ENCODE measurements around the gene RPL36. TPM values are rescaled to one million over a fixed set of nuclear protein-coding genes. Genes with fewer than 3 reads are reported as not detected.

The RPL36 gene
- total RNA-seq, 1 experiment from 2014 or later: 951 TPM

- H3K27me3 Mint-ChIP-seq (ENCODE audit: insufficient read depth, unreplicated experiment): no peaks in the 10 kb centered on the region
- no peaks in the 10 kb centered on the region for H3K4me1 ChIP-seq
- TF ChIP-seq, protein P1, sequence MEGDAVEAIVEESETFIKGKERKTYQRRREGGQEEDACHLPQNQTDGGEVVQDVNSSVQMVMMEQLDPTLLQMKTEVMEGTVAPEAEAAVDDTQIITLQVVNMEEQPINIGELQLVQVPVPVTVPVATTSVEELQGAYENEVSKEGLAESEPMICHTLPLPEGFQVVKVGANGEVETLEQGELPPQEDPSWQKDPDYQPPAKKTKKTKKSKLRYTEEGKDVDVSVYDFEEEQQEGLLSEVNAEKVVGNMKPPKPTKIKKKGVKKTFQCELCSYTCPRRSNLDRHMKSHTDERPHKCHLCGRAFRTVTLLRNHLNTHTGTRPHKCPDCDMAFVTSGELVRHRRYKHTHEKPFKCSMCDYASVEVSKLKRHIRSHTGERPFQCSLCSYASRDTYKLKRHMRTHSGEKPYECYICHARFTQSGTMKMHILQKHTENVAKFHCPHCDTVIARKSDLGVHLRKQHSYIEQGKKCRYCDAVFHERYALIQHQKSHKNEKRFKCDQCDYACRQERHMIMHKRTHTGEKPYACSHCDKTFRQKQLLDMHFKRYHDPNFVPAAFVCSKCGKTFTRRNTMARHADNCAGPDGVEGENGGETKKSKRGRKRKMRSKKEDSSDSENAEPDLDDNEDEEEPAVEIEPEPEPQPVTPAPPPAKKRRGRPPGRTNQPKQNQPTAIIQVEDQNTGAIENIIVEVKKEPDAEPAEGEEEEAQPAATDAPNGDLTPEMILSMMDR (IDR thresholded peaks at IDR 0.05; ENCODE audit: insufficient read depth in 1 of 2, low read depth in 1 of 2, low read length in 1 of 2, severe bottlenecking in 1 of 2, unreplicated experiment in 1 of 2): no peak
- H3K9me3 Mint-ChIP-seq (ENCODE audit: unreplicated experiment): no peaks in the 10 kb centered on the region
- peak overlapping the region; percentile 29 for H3K27ac Mint-ChIP-seq (ENCODE audit: unreplicated experiment)
- H3K4me3 ChIP-seq (ENCODE audit: low read depth, low read length): no peak overlapping the region
- H3K36me3 Mint-ChIP-seq (ENCODE audit: insufficient read depth, unreplicated experiment): peaks cover 82% of the 10 kb centered on the region
- H3K9me3 ChIP-seq: no peaks in the 10 kb centered on the region
- no peaks in the 10 kb centered on the region for H3K4me1 Mint-ChIP-seq (ENCODE audit: low read depth, unreplicated experiment)
- H3K4me3 Mint-ChIP-seq (ENCODE audit: unreplicated experiment): no peak overlapping the region
- no peaks in the 10 kb centered on the region for H3K27me3 ChIP-seq (replicated peaks; ENCODE audit: control insufficient read depth, insufficient read depth, low read length)
- no peak for DNase-seq
- CTCF ChIA-PET: no interaction called here
- intact Hi-C loops (cut with micrococcal nuclease; ENCODE audit: unreplicated experiment): no loop called here
- POLR2A ChIA-PET: no interaction called here
- no peaks in the 10 kb centered on the region for H3K36me3 ChIP-seq (ENCODE audit: control insufficient read depth, insufficient read depth, low read length)
- no TSS peak for BruUV-seq (replicated peaks)
Measured at GRCh38 chr19:5673752-5674151, 16.3 kb upstream of the RPL36 start.

- Histone ChIP-seq H3K4me1 (no peaks in the 10 kb centered on the region; the same call in 1 of the 2 replicates), H3K4me3 (ENCODE audit: low read depth, low read length) (no peak overlapping the region), H3K9me3 (no peaks in the 10 kb centered on the region), H3K36me3 (ENCODE audit: control insufficient read depth, insufficient read depth, low read length) (no peaks in the 10 kb centered on the region), H3K27me3 (replicated peaks; ENCODE audit: control insufficient read depth, insufficient read depth, low read length) (no peaks in the 10 kb centered on the region)
- H3K36me3 Mint-ChIP-seq (ENCODE audit: insufficient read depth, unreplicated experiment): peaks cover 78% of the 10 kb centered on the region
- BruUV-seq (replicated peaks): no TSS peak
- DNase-seq: no peak
- no peaks in the 10 kb centered on the region for H3K27me3 Mint-ChIP-seq (ENCODE audit: insufficient read depth, unreplicated experiment)
- H3K4me1 Mint-ChIP-seq (ENCODE audit: low read depth, unreplicated experiment): peaks cover 6% of the 10 kb centered on the region
- no peak overlapping the region for H3K27ac Mint-ChIP-seq (ENCODE audit: unreplicated experiment)
- intact Hi-C loops (cut with micrococcal nuclease; ENCODE audit: unreplicated experiment): no loop called here
- ChIA-PET POLR2A (no interaction called here), CTCF (no interaction called here)
- TF ChIP-seq, protein P1 (IDR thresholded peaks at IDR 0.05; ENCODE audit: insufficient read depth in 1 of 2, low read depth in 1 of 2, low read length in 1 of 2, severe bottlenecking in 1 of 2, unreplicated experiment in 1 of 2): no peak
- no peak overlapping the region for H3K4me3 Mint-ChIP-seq (ENCODE audit: unreplicated experiment)
- no peaks in the 10 kb centered on the region for H3K9me3 Mint-ChIP-seq (ENCODE audit: unreplicated experiment)
Measured at GRCh38 chr19:5674714-5675113, 15.4 kb upstream of the RPL36 start.

DNA sequence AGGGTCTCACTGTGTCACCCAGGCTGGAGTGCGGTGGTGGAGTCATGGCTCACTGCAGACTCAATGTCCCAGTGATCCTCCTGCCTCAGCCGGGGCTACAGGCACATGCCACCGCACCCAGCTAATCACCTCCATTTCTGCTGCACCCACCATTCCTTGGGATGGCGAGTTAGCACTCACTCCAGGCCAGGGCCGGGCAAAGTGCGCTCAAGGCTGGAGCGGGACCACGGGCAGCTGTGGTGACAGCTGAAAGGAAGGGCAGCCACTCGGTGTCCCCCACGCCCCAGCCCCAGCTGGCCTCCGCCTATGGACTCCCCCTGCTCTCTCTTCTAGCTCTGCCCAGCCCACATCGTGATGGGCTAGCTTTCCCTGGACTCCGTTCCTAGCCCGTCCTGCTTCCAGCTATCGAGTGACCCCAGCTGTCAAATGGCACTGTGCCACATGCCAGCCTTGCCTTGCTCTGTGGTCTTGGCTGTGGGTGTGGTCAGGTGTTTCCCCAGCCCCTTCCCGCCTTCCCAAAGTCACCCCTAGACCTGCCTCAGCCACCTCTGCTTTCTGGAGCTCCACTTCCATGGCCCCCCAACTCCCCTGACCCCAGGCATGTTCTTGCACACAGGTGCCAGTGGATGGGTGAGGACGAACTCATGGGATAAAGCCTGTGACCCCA, 13.9 kb upstream of the RPL36 start:
- no peaks in the 10 kb centered on the region for H3K9me3 ChIP-seq
- DNase-seq: no peak
- H3K4me3 Mint-ChIP-seq (ENCODE audit: unreplicated experiment): no peak overlapping the region
- intact Hi-C loops (cut with micrococcal nuclease; ENCODE audit: unreplicated experiment): no loop called here
- TF ChIP-seq, protein P1 (IDR thresholded peaks at IDR 0.05; ENCODE audit: insufficient read depth in 1 of 2, low read depth in 1 of 2, low read length in 1 of 2, severe bottlenecking in 1 of 2, unreplicated experiment in 1 of 2): no peak
- CTCF ChIA-PET: no interaction called here
- H3K4me1 ChIP-seq: no peaks in the 10 kb centered on the region; the same call in 1 of the 2 replicates
- no peaks in the 10 kb centered on the region for H3K36me3 ChIP-seq (ENCODE audit: control insufficient read depth, insufficient read depth, low read length)
- H3K27me3 ChIP-seq (replicated peaks; ENCODE audit: control insufficient read depth, insufficient read depth, low read length): no peaks in the 10 kb centered on the region
- BruUV-seq (replicated peaks): no TSS peak
- peaks cover 77% of the 10 kb centered on the region for H3K36me3 Mint-ChIP-seq (ENCODE audit: insufficient read depth, unreplicated experiment)
- peaks cover 9% of the 10 kb centered on the region for H3K4me1 Mint-ChIP-seq (ENCODE audit: low read depth, unreplicated experiment)
- no peak overlapping the region for H3K4me3 ChIP-seq (ENCODE audit: low read depth, low read length)
- no peaks in the 10 kb centered on the region for H3K9me3 Mint-ChIP-seq (ENCODE audit: unreplicated experiment)
- H3K27me3 Mint-ChIP-seq (ENCODE audit: insufficient read depth, unreplicated experiment): no peaks in the 10 kb centered on the region
- H3K27ac Mint-ChIP-seq (ENCODE audit: unreplicated experiment): peak overlapping the region; percentile 31
- POLR2A ChIA-PET: interaction anchor here (0.7 kb wide), 1 partner anchor 95 kb away, joined by 4 read pairs; no protein-coding TSS in a partner anchor

Measured in Caco-2 (cell line).